GM19397 (cell line): ENCODE data around the gene ATP1B2.
"Not testable (repeated sequence)": the region's sequence is repeated elsewhere in the genome, so short reads cannot be mapped to it uniquely, and the experiment has no call there.

Experiments used
- ATAC-seq: cut with Tn5 transposase; IDR thresholded peaks from one replicate; pipeline ENCODE4 v1.9.1; 2021; ENCODE audit warnings: mild to moderate bottlenecking, moderate library complexity; ENCODE audit not compliant: unreplicated experiment

The ATP1B2 gene

DNA sequence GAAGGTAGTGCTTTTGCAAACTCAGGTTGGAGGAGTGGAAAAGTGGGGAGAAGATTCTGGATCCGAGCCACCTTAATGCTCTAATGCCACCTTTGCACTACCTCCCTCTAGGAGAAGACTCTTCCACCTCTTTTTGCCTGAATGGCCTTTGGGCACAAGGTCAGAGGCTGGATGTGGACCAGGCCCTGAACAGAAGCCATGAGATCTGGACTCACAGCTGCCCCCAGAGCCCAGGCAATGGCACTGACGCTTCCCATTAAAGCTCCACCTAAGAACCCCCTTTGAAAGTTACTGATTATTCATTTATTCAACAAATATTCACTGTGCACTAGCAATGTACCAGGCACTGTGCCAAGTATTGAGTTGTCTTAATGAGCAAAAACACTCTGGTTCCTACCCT lies 17.6 kb upstream of the ATP1B2 start:
- ATAC-seq = no peak

DNA sequence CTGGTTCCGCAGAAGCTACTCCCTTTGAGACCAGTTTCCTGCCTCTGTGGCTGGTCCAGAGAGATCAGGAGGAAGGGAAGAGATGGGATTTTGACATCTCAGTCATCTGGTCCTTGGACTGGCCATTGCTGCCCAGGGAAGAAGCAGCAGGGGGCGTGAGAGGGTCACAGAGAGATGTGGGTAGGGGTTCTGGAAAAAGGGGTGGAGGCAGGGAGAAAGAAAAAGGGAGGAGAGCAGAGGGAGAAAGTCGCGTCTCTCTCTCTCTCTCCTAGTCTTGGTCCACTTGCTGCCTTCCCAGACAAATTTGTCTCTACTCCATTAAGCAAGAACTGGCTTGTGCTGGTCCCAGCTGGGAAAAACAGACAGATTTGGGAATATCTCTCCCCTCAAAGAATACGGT lies 16.3 kb upstream of the ATP1B2 start:
- ATAC-seq = no peak

DNA sequence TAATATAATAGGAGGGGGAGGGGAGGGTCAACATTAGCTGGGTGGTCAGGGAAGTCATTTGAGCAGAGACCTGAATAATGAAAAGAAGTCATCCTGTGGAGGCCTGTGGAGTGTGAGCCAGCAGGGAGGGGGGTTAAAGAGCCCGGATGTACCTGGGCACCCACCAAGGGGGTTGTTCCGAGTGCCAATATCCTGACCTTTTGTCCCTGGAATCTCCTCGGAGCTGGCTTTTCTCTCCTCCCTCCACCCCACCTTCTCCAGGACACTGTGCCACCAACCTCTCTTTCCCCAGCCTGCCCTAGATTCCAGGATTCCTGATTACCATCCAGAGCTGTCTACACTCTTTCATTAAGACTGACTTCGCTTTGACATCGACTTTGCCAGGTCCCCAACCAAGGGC lies 14.6 kb upstream of the ATP1B2 start:
- ATAC-seq = no peak

DNA sequence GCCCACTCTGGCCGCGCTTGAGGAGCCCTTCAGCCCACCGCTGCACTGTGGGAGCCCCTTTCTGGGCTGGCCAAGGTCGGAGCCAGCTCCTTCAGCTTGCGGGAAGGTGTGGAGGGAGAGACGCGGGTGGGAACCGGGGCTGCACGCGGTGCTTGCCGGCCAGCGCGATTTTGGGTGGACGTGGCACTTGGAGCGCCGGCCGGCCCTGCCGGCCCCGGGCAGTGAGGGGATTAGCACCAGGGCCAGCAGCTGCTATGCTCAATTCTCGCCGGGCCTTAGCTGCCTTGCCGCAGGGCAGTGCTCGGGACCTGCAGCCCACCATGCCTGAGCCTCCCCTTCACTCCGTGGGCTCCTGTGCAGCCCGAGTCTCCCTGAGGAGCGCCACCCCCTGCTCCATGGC lies 9.9 kb upstream of the ATP1B2 start:
- no peak for ATAC-seq

DNA sequence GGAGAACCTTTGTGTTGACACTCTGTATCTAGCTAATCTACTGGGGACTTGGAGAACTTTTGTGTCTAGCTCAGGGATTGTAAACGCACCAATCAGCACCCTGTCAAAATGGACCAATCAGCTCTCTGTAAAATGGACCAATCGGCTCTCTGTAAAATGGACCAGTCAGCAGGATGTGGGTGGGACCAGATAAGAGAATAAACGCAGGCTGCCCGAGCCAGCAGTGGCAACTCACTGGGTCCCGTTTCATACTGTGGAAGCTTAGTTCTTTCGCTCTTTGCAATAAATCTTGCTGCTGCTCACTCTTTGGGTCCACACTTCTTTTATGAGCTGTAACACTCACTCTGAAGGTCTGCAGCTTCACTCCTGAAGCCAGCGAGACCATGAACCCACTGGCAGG lies 9.1 kb upstream of the ATP1B2 start:
- ATAC-seq = not testable (repeated sequence)

DNA sequence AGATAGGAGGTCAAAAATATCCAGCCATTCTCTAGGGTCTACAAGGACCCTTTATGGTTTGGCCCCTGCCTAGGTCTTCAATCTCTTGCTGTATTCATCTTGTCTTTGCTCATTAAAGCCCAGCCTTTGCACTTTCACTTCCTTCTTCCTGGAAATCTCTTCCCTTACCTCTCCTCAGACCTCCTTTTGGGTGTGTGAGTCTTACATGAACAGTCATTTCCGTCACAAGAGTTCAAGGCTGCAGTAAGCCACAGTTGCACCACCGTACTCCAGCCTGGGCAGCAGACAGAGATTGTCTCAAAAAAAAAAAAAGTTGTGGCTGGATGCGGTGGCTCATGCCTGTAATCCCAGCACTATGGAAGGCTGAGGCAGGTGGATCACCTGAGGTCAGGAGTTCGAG lies 6.0 kb upstream of the ATP1B2 start:
- no peak for ATAC-seq

DNA sequence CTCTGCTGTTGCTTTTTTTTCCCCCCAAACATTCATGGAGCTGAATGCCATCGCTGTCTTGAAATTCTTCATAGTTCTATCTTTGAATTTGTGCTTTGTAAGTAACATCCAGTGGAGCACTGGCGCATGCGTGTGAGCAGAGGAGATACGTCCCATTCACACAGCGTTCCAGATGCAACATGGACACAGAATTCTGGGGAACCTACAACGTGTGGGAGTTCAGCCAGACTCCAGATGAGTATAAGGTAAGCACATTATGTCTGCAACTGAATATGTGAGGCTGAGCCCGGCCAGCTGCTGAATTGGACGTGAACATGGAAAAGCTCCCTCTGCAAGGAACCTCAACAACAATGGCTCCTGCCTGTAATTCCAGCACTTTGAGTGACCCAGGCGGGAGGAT lies 4.3 kb upstream of the ATP1B2 start:
- no peak for ATAC-seq

DNA sequence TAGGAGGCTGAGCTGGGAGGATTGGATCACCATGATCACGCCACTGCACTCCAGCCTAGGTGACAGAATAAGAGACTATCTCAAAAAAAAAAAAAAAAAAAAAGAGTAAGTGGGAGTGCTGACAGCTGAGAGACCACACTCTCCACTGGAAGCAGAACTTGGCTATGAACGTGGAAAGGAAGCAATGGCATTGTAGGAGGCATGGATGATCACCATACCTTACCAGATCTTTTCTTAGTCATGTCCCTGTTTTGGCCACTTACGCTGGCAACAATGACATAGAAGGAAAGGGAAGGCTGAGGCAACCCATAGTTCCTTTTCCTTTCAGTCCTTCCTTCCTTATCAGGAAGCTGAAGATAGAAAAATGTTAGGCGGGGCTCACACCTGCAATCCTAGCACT lies 3.7 kb upstream of the ATP1B2 start:
- ATAC-seq = no peak

DNA sequence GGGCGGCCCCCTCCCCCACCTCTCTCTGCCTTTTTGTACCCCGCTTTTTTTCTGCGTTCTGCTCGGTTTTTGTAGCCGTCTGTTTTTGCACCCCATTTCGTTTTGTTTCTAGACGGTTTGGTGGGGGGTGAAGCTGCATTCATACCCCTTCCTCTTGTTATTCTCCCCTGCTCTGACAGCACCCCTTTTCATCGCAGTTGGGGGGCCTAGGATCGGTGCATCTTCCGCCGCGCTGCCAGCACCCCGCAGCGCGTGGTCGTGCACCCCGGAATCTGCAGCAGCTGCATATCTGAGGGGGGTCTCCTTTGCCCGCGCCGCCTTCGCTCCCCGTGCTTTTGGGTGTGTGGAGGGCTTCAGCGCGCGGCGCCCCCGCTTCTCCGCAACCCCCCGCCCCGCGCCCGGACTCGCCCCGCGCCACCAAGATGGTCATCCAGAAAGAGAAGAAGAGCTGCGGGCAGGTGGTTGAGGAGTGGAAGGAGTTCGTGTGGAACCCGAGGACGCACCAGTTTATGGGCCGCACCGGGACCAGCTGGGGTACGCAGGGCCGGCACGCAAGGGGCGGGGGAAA lies 455 bp downstream of the ATP1B2 start:
- ATAC-seq = no peak

DNA sequence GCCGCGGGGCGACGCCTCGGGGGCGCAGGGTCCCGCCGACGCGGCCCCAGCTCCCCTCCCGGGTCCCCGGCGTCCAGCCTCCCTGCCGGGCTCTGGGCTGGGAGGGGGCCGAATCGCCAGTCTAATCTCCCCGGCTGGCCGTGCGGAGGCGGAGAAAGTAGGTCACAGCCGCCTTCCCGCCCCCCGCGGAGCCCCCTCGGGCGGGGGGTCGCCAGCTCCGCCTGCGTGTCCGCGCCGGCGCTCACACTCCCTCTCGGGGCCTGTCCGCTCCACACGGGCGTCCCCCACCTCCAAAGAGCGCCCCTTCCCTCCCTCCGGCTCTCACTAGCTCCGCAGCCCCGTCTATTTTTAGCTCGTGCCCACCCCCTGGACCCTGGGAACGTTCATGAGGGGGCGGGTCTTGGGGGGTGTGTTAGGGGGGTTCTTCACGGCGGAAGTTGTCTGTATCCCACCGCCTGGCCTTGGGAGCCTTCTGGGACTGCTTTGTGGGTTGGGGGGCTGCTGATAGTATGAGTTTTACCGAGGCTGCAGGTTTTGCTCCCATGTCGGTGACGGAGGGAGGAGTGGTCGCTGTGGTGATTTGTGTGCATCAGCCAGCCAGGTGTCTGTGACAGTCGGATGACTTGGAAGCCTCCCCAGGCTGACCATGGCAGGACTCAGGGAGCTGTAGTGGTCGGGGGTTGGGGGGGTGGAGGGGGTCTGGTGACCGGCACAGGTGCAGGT lies 1.1 kb downstream of the ATP1B2 start:
- ATAC-seq = no peak

DNA sequence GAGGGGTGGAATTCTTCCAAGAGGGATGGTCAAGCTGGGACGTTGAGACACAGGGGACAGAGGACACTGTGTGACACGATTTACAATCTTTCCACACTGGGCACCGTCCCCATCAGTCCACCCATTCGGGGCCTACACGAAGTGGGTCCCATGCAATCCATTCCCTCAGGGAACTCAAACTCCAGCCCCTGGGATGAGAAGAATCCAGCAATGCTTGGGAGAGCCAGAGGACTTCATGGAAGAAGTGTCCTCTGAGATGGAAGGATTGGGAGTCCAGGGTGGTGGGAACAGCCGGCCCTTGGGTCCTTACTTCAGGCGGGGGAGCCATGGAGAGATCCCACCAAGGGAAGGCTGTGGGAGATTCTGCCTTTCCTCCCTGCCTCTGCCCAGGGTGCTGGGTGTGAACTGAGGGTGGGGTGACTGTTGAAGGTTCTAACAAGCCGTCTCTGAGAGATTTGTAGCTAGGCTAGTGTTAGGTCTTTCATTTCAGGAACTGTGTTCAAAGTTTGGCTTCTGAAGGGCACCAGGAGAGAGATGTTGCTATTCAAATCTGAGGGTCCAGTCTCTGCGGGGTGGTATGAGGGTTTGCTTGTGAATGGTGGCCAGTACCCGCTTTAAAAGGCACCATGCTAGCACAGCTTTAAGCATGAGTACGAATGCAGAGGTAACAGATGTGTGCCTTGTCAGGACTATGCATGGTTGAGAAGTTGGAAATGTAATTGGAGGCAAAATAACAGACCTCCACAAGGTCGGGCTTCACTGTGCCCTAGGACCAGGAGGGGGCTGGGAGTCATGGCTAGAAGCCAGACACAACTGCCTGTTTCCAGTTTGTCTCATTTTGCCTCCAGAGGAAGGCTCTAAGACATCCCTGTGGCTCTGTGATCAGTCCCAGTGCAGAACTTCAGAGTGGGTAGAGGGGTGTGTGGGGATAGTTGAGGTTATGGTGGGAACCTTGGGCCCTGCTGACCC lies 1.9 kb downstream of the ATP1B2 start:
- ATAC-seq = no peak

DNA sequence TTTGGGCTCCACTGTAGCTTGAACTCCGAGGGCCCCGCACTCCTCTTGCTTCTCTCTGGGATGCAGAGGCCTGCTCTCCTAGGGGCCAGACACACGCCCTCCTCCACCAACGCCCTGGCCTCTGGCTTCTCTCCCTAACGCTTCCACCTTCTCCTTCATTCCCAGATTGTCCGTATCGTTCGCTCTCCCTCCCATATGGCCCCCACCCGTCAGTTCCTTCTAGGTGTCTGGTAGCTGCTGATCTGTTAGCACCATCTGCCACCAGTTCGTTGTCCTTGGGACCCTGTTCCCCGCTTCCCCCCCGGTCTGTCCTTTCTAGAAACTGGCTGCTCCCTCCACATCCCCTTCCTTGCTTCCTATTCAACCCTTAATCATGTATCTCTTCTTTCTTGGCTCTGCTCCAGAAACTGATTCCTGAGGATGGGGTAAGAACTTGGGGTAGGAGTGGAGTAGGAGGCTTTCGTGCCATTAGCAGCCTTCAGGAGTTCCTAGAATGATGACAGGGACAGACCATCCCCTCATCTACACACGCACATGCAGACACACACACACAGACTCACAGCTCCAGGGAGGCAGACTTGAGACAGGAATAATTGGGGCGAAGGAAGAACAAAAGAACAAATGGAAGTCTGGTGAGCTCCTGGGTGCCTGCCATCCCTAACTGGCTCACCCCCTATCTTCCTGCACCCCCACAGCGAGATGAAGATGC lies 4.3 kb downstream of the ATP1B2 start:
- no peak for ATAC-seq

DNA sequence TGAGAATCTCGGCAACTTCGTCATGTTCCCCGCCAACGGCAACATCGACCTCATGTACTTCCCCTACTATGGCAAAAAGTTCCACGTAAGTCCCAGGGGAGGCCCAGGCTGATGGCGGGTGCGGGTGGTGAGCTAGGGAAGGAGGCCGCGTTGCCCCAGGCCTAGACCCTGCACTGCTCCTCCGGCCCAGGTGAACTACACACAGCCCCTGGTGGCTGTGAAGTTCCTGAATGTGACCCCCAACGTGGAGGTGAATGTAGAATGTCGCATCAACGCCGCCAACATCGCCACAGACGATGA lies 4.8 kb downstream of the ATP1B2 start:
- ATAC-seq = no peak

DNA sequence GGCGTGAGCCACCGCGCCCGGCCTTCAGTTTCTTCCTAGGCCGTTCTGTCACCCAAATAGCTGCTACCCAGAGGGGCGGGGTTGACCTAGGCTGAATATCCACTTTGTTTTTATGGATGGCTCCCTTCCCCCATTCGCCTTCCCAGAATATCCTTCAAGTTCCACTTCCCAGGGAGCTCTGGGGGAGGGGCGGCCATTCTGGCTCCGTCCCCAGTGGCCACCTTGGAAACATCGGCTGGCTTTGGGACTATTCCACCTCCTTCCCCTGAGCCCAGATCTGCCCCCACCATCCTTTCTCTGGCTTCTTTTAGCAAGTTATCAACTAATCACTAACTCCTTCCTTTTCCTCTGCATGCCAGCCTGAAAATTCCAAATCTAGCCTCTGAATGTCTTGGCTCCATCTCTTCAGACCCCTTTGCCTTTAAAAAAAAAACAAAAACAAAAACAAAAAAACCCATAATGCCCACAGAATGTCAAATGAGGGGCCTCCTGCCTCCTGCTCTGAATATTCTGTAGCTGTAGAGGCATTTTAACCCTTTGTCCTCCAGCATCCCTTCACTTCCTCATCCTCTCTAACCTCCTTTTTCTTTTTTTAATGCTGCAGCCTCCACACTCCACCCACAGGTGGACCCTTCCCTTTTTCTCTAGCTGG lies 6.4 kb downstream of the ATP1B2 start:
- no peak for ATAC-seq

DNA sequence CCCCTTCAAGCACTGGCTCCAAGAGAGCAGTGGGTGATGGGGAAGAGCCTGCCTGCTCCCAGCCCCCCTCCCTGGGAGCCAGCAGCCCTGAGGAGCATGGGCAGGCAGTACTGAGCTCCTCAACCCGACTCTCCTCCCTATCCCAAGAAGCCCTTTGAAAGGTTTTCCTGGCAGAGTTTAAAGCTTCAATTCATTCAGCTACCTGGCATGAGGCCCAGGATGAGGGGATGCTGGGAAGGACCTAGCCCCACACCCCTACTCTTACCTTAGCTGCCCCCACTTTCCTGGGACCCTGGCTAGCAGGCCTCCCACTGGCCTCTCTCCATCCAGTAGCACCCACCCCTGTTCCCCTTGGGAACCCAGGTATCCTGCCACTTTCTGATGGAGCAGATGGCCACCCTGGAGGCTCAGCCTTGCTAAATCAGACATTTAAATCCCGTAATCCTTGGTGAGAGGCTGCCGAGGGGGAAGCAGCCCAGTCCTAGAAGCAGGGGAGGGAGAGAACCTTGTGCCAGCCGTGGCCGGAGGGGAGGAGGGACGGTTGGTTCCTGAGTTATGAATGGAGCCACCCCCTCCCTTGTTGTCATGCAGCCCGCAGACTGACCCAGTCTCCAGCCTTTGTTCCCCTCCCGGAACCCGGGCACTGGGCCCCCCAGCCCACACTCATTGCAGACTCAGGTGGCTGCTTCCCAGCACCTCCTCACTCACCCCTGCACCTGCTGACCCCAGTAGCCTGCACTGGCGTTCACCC lies 17.1 kb downstream of the ATP1B2 start:
- ATAC-seq = no peak

DNA sequence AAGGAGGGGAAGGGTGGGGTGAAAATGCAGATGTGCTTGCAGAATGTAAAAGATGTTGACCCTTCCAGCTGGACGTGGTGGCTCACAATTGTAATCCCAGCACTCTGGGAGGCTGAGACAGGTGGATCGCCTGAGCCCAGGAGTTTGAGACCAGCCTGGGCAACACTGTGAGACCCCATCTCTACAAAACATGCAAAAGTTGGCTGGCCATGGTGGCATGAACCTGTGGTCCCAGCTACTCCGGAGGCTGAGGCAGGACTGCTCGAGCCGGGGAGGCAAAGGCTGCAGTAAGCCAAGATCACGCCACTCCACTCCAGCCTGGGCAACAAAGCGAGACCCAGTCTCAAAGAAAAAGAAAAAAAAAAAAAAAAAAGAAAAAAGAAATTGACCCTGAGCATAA lies 17.8 kb downstream of the ATP1B2 start:
- no peak for ATAC-seq

DNA sequence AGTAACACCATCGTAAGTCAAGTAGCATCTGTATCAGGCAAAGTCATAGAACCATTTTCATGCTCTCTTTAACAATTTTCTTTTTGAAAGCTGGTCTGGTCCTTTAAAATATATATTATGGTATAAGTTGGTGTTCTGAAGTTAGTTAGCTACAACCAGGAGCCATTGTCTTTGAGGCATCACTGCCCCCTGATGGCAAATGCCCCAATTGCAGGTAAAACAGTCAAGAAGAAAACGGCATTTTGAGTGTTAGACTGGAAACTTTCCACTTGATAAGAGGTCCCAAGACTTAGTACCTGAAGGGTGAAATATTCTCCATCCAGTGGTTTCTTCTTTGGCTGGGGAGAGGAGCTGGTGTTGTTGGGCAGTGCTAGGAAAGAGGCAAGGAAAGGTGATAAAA lies 22.5 kb downstream of the ATP1B2 start:
- no peak for ATAC-seq

DNA sequence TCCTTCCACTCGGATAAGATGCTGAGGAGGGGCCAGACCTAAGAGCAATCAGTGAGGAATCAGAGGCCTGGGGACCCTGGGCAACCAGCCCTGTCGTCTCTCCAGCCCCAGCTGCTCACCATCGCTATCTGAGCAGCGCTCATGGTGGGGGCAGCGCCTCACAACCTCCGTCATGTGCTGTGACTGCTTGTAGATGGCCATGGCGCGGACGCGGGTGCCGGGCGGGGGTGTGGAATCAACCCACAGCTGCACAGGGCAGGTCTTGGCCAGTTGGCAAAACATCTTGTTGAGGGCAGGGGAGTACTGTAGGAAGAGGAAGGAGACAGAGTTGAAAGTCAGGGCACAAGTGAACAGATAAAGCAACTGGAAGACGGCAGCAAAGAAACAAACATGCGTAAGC lies 24.2 kb downstream of the ATP1B2 start:
- ATAC-seq = no peak

DNA sequence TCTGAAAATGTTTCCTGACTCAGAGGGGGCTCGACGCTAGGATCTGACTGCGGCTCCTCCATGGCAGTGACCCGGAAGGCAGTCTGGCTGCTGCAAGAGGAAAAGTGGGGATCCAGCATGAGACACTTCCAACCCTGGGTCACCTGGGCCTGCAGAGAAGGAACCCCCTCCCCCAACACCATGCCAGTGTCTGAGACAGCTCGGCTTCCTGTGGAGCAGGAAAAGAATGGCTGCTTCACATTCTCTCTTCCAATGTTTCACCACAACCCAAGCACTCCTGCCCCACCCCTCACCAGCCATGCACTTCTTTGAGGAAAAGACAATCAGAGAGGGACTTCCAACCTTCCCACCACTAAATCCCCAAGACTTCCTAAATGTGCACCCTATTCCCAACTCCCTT lies 25.8 kb downstream of the ATP1B2 start:
- ATAC-seq = no peak

DNA sequence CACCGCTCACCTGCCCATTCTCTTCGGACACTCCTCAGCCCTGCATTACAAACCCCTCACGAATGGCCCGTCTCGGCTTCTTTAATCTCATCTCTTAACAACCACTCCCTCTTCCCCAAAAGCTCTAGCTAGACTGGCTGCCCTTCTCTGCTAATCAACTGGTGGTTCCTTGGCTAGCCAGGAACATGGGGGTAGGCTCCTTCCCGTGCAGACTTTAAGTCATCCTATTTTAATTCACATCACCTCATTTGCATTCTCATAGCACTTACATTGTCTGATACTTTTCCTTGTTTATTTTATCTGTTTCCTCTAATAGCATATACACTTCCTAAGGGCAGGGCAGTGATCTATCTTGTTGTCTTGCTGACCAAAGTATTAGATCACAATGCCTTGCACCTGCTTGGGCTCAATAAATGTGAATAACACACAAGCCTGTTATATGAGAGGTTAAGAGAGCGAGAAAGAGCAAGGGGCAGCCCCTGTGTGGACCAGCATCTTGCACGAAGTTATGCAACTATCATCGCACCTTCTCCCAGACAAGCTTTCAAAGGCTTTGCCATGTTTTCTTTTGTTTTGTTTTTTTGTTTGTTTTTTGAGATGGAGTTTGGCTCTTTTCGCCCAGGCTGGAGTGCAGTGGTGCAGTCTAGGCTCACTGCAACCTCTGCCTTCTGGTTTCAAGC lies 26.8 kb downstream of the ATP1B2 start:
- ATAC-seq = no peak
